Upper lobe of left lung (tissue), 4 donors: ENCODE measurements around the gene CD80.

Experiments
- CTCF ChIP-seq, 6 experiments: fragments of 450-650 bp in 4 of 6; fragments of 200-600 bp in 2 of 6; sonication (generic) in 2 of 6; IDR thresholded peaks; one replicate each; pipeline ENCODE4 v1.5.1; 2016 to 2019; ENCODE audit warnings: antibody characterized with exemption in 6 of 6
- POLR2AphosphoS5 ChIP-seq, 2 donors: sonication (generic); formaldehyde crosslinking; IDR thresholded peaks; one replicate each; pipeline ENCODE4 v1.5.1; 2017; ENCODE audit warnings: antibody characterized with exemption in 2 of 2

- TF ChIP-seq CTCF (IDR thresholded peaks at IDR 0.05) (no peak), POLR2AphosphoS5 (IDR thresholded peaks at IDR 0.05) (no peak)
Observed at GRCh38 chr3:119481079-119481478, 78.3 kb downstream of the CD80 start.
